HCT116 (cell line): Measurements from ENCODE around the gene MSI2.

Source experiments
- ATF3 ChIP-seq: IDR thresholded peaks from 2 replicates; pipeline ENCODE4 v1.6.1; 2012
- CTCF ChIP-seq, 3 experiments: fragments of 200-600 bp in 1 of 3; sonication (generic) in 1 of 3; IDR thresholded peaks in 2 of 3; conservative IDR thresholded peaks in 1 of 3; 2 replicates each; pipeline ENCODE4 v1.5.1; 2012 to 2017; ENCODE audit warnings: low read depth in 2 of 3, low read length in 2 of 3, antibody characterized with exemption in 1 of 3, borderline replicate concordance in 1 of 3, control low read depth in 1 of 3, mild to moderate bottlenecking in 1 of 3, mixed read lengths in 1 of 3, mixed run types in 1 of 3, moderate library complexity in 1 of 3; ENCODE audit not compliant: insufficient read depth in 1 of 3
- POLR2AphosphoS5 ChIP-seq: IDR thresholded peaks from 2 replicates; pipeline ENCODE4 v1.6.1; 2011; ENCODE audit warnings: mild to moderate bottlenecking, low read depth, low read length, moderate library complexity
- ZFX ChIP-seq: fragments of 450-650 bp; IDR thresholded peaks from 2 replicates; pipeline ENCODE4 v1.6.1; 2017

DNA sequence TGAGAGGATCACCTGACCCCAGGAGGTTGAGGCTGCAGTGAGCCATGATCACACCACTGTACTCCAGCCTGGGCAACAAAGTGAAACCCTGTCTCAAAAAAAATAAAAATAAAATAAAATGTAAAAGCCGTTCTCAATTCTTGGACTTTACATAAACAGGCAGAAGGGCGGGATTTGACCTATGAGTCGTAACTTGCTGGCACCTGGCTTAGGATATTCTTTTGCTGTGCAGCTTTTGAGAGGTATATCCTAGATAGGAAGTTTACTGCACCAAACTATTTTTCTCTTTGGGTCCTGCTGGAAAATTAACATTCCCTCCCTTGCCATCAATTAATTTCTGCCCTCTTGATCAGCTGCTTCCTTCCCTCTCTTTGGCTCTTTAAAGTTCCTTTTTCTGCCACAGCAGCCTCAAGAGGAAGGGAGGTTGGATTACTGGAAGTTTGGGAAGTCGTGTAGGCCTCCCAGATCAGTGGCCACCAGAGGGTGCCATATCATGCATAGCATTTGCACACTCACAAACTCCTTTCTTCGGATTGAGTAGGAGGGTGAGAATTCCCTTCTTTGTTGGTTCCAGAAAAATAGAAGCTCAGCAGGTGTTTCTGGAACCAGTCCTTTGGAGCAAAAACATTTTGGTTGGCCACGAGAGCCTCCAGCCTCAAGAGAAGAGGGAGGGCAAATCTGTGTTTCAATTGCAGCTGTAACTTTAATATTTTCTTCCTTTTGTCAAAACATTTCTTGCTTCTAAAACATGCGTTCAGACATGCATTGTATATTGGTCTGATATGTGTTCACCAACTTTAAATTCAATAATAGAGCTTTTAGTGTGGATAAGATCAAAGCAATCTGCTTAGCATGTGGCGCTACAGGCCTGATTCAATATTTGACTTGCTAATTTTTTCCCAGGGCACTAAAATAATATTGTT lies 341.5 kb downstream of the MSI2 start:
- TF ChIP-seq POLR2AphosphoS5 (no peak), CTCF (IDR thresholded peaks at IDR 0.05 in 2 of 3, conservative IDR thresholded peaks at IDR 0.05 in 1 of 3; ENCODE audit: borderline replicate concordance in 1 of 3, insufficient read depth in 1 of 3, low read depth in 2 of 3, low read length in 2 of 3) (peak; percentile 93 to 98 (median 98)), ATF3 (no peak), ZFX (no peak)
